ENCODE data around the gene SPRED1.
"Not testable (repeated sequence)": the region's sequence is repeated elsewhere in the genome, so short reads cannot be mapped to it uniquely, and the experiment has no call there.

SPRED1 gene

DNA sequence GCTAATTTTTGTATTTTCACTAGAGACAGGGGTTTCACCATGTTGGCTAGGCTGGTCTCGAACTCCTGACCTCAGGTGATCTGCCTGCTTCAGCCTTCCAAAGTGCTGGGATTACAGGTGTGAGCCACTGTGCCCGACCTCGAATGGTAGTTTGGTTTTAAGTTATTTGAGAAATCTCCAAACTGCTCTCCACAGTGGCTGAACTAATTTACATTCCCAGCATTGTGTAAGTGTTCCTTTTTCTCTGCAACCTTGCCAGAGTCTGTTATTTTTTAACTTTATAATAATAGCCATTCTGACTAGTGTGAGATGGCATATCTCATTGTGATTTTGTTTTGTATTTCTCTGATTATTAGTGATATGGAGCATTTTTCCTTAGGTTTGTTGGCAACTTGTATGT is 19.8 kb downstream of the SPRED1 start:
- H3K27me3 ChIP-seq (ENCODE audit: control insufficient read depth in 5 of 5, insufficient read depth in 4 of 5, low read length in 5 of 5); H3K9ac ChIP-seq (ENCODE audit: low read length in 5 of 5); H3K9me3 ChIP-seq (ENCODE audit: control insufficient read depth in 5 of 5, low read length in 5 of 5); H3K27ac ChIP-seq (ENCODE audit: low read depth, low read length); H3K36me3 ChIP-seq (ENCODE audit: control insufficient read depth in 5 of 5, insufficient read depth in 5 of 5, low read length in 5 of 5); H3K4me3 ChIP-seq (ENCODE audit: low read depth in 1 of 5, low read length in 5 of 5): not testable (repeated sequence)
- peaks cover 0 to 17% (median 10%) of the 10 kb centered on the region in 5 donors for H3K4me1 ChIP-seq (ENCODE audit: control insufficient read depth in 5 of 5, insufficient read depth in 5 of 5, low read length in 5 of 5)

DNA sequence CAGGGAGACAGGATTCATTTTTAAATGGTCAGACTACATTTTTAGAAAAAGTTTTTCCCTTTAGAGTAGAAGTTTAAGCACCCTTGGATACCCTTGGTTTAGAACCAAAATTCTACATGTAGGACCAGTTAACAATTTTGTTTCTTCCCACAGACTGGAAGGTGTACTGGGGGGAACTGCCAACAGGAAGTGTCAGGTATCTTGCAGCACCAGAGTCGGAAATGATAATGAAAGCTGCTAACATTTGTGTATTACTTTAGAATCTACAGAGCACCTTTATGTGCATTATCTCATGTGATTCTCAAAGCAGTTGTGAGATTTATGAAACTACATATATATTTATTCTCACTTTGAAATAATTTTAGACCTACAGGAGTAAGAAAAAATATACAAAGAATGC is 21.5 kb downstream of the SPRED1 start:
- Histone ChIP-seq H3K4me1 (ENCODE audit: control insufficient read depth in 5 of 5, insufficient read depth in 5 of 5, low read length in 5 of 5) (peaks cover 0 to 17% (median 10%) of the 10 kb centered on the region in 5 donors), H3K9ac (ENCODE audit: low read length in 5 of 5) (no peak overlapping the region), H3K4me3 (ENCODE audit: low read depth in 1 of 5, low read length in 5 of 5) (no peak overlapping the region), H3K27ac (ENCODE audit: low read depth, low read length) (no peak overlapping the region), H3K36me3 (ENCODE audit: control insufficient read depth in 5 of 5, insufficient read depth in 5 of 5, low read length in 5 of 5) (peaks cover 0 to 2% (median 0%) of the 10 kb centered on the region in 5 donors), H3K27me3 (ENCODE audit: control insufficient read depth in 5 of 5, insufficient read depth in 4 of 5, low read length in 5 of 5) (no peaks in the 10 kb centered on the region), H3K9me3 (ENCODE audit: control insufficient read depth in 5 of 5, low read length in 5 of 5) (no peaks in the 10 kb centered on the region)

DNA sequence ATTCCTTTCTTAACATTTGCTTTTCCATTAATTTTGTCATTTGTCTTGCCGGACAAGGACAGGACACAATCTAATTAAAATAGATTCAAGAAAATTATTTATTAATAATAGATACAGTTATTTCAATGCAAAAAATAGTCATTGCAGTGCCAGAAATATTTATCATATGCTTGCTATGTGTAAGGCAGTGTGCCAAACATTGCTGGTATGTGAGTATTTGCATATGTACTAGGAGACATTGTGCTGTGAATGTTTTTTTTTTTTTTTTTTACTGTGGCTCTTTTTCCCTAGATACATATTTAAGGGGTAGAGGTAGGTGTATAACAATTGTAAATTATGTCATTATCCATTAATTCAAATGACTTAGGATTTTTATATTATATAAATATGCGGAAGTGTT is 23.3 kb downstream of the SPRED1 start:
- H3K4me3 ChIP-seq (ENCODE audit: low read depth in 1 of 5, low read length in 5 of 5): no peak overlapping the region
- no peaks in the 10 kb centered on the region for H3K9me3 ChIP-seq (ENCODE audit: control insufficient read depth in 5 of 5, low read length in 5 of 5)
- H3K4me1 ChIP-seq (ENCODE audit: control insufficient read depth in 5 of 5, insufficient read depth in 5 of 5, low read length in 5 of 5): peaks cover 0 to 17% (median 10%) of the 10 kb centered on the region in 5 donors
- no peak overlapping the region for H3K9ac ChIP-seq (ENCODE audit: low read length in 5 of 5)
- H3K36me3 ChIP-seq (ENCODE audit: control insufficient read depth in 5 of 5, insufficient read depth in 5 of 5, low read length in 5 of 5): no peaks in the 10 kb centered on the region
- H3K27ac ChIP-seq (ENCODE audit: low read depth, low read length): no peak overlapping the region
- no peaks in the 10 kb centered on the region for H3K27me3 ChIP-seq (ENCODE audit: control insufficient read depth in 5 of 5, insufficient read depth in 4 of 5, low read length in 5 of 5)

DNA sequence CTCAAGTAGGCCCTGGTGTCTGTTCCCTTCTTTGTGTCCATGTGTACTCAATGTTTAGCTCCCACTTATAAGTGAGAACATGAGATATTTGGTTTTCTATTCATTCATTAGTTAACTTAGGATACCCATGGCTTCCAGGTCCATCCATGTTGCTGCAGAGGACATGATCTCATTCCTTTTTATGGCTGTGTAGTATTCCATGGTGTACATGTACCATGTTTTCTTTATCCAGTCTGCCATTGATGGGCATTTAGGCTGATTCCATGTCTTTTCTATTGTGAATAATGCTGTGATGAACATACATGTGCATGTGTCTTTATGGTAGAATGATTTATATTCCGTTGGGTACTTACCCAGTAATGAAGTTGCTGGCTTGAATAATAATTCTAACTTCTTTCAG is 24.6 kb downstream of the SPRED1 start:
- not testable (repeated sequence) for H3K9me3 ChIP-seq (ENCODE audit: control insufficient read depth in 5 of 5, low read length in 5 of 5); H3K27me3 ChIP-seq (ENCODE audit: control insufficient read depth in 5 of 5, insufficient read depth in 4 of 5, low read length in 5 of 5); H3K9ac ChIP-seq (ENCODE audit: low read length in 5 of 5); H3K4me3 ChIP-seq (ENCODE audit: low read depth in 1 of 5, low read length in 5 of 5); H3K36me3 ChIP-seq (ENCODE audit: control insufficient read depth in 5 of 5, insufficient read depth in 5 of 5, low read length in 5 of 5); H3K27ac ChIP-seq (ENCODE audit: low read depth, low read length)
- peaks cover 0 to 17% (median 10%) of the 10 kb centered on the region in 5 donors for H3K4me1 ChIP-seq (ENCODE audit: control insufficient read depth in 5 of 5, insufficient read depth in 5 of 5, low read length in 5 of 5)

DNA sequence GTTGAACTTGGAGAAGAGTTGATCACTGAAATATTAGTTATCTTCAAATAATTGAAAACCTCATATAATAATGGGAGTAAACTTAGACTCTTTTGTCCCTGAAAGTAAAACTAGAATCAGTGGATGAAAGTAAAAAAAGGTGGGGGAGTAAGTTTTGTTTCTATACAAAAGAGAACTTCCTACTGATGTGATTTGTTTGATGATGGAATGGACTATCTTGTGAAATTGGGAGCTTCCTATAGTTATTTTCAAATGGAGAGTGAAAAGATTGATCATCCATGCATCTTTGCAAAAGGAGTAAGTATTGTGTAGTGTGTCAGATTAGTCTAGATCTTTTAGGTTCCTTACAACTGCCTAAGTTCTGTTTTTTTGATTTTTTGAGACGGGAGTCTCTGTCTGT is 28.4 kb downstream of the SPRED1 start:
- H3K4me1 ChIP-seq (ENCODE audit: control insufficient read depth in 5 of 5, insufficient read depth in 5 of 5, low read length in 5 of 5): peaks cover 0 to 8% (median 0%) of the 10 kb centered on the region in 5 donors
- no peaks in the 10 kb centered on the region for H3K27me3 ChIP-seq (ENCODE audit: control insufficient read depth in 5 of 5, insufficient read depth in 4 of 5, low read length in 5 of 5)
- H3K9ac ChIP-seq (ENCODE audit: low read length in 5 of 5): no peak overlapping the region
- no peaks in the 10 kb centered on the region for H3K36me3 ChIP-seq (ENCODE audit: control insufficient read depth in 5 of 5, insufficient read depth in 5 of 5, low read length in 5 of 5)
- H3K4me3 ChIP-seq (ENCODE audit: low read depth in 1 of 5, low read length in 5 of 5): no peak overlapping the region
- H3K27ac ChIP-seq (ENCODE audit: low read depth, low read length): no peak overlapping the region
- no peaks in the 10 kb centered on the region for H3K9me3 ChIP-seq (ENCODE audit: control insufficient read depth in 5 of 5, low read length in 5 of 5)

DNA sequence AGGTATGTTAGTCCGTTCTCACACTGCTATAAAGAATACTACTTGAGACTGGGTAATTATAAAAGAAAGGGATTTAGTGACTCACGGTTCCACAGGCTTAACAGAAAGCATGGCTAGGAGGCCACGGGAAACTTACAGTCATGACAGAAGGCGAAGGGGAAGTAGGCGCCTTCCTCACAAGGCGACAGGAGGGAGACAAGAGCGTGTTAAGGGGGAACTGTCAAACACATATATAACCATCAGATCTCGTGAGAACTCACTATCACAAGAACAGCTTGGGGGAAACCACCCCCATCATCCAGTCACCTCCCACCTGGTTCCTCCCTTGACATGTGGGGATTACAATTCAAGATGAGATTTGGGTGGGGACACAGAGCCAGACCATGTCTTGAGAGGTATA is 30.4 kb downstream of the SPRED1 start:
- H3K27ac ChIP-seq (ENCODE audit: low read depth, low read length): no peak overlapping the region
- no peak overlapping the region for H3K4me3 ChIP-seq (ENCODE audit: low read depth in 1 of 5, low read length in 5 of 5)
- peaks cover 0 to 1% (median 0%) of the 10 kb centered on the region in 5 donors for H3K36me3 ChIP-seq (ENCODE audit: control insufficient read depth in 5 of 5, insufficient read depth in 5 of 5, low read length in 5 of 5)
- H3K9me3 ChIP-seq (ENCODE audit: control insufficient read depth in 5 of 5, low read length in 5 of 5): no peaks in the 10 kb centered on the region
- no peaks in the 10 kb centered on the region for H3K27me3 ChIP-seq (ENCODE audit: control insufficient read depth in 5 of 5, insufficient read depth in 4 of 5, low read length in 5 of 5)
- no peak overlapping the region for H3K9ac ChIP-seq (ENCODE audit: low read length in 5 of 5)
- peaks cover 0 to 8% (median 0%) of the 10 kb centered on the region in 5 donors for H3K4me1 ChIP-seq (ENCODE audit: control insufficient read depth in 5 of 5, insufficient read depth in 5 of 5, low read length in 5 of 5)

DNA sequence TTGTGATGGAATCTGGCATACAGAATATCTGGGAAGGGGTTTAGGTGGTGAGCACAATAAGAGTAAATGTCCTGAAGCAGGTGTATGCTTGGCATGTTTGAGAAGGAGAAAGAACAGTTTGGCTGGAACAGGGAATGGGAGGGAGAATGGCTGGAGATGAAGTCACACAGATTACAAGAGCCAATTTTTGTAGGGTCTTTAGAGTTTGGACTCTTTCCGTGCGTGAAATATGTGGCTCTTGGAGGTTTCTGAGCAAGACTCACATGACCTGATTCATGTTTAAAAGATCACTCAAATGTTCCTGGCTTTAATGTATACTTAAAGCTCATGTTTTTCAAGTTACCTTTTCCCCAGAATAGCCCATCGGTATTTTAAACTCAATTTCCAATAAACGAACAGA is 32.8 kb downstream of the SPRED1 start:
- no peak overlapping the region for H3K4me3 ChIP-seq (ENCODE audit: low read depth in 1 of 5, low read length in 5 of 5)
- H3K9ac ChIP-seq (ENCODE audit: low read length in 5 of 5): no peak overlapping the region
- H3K27me3 ChIP-seq (ENCODE audit: control insufficient read depth in 5 of 5, insufficient read depth in 4 of 5, low read length in 5 of 5): no peaks in the 10 kb centered on the region
- H3K4me1 ChIP-seq (ENCODE audit: control insufficient read depth in 5 of 5, insufficient read depth in 5 of 5, low read length in 5 of 5): peaks cover 0 to 4% (median 0%) of the 10 kb centered on the region in 5 donors
- H3K9me3 ChIP-seq (ENCODE audit: control insufficient read depth in 5 of 5, low read length in 5 of 5): peaks cover 0 to 5% (median 3%) of the 10 kb centered on the region in 5 donors
- H3K36me3 ChIP-seq (ENCODE audit: control insufficient read depth in 5 of 5, insufficient read depth in 5 of 5, low read length in 5 of 5): peaks cover 0 to 9% (median 0%) of the 10 kb centered on the region in 5 donors
- H3K27ac ChIP-seq (ENCODE audit: low read depth, low read length): no peak overlapping the region

DNA sequence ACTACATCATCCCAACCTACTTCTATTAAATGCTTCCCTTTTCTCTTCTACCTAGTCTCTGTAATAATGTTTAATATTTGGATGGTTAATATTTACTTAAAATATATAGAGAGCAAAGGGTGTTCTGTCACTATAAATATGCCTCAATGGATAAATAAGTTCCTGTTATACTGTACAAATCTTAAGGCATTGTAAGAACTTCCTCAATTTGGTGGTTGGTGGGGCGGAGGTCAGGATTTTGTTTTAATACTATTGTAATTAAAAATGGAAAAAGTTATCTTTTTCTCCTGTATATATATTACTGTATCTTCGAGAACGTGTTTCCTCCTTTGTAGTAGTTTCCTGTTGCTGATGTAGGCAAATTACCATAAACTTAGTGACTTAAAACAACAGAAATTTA is 41.5 kb downstream of the SPRED1 start:
- Histone ChIP-seq H3K9ac (ENCODE audit: low read length in 5 of 5) (no peak overlapping the region), H3K27me3 (ENCODE audit: control insufficient read depth in 5 of 5, insufficient read depth in 4 of 5, low read length in 5 of 5) (no peaks in the 10 kb centered on the region), H3K9me3 (ENCODE audit: control insufficient read depth in 5 of 5, low read length in 5 of 5) (peaks cover 0 to 5% (median 3%) of the 10 kb centered on the region in 5 donors), H3K4me1 (ENCODE audit: control insufficient read depth in 5 of 5, insufficient read depth in 5 of 5, low read length in 5 of 5) (peaks cover 0 to 21% (median 5%) of the 10 kb centered on the region in 5 donors), H3K4me3 (ENCODE audit: low read depth in 1 of 5, low read length in 5 of 5) (no peak overlapping the region), H3K27ac (ENCODE audit: low read depth, low read length) (no peak overlapping the region), H3K36me3 (ENCODE audit: control insufficient read depth in 5 of 5, insufficient read depth in 5 of 5, low read length in 5 of 5) (peaks cover 0 to 7% (median 0%) of the 10 kb centered on the region in 5 donors)

DNA sequence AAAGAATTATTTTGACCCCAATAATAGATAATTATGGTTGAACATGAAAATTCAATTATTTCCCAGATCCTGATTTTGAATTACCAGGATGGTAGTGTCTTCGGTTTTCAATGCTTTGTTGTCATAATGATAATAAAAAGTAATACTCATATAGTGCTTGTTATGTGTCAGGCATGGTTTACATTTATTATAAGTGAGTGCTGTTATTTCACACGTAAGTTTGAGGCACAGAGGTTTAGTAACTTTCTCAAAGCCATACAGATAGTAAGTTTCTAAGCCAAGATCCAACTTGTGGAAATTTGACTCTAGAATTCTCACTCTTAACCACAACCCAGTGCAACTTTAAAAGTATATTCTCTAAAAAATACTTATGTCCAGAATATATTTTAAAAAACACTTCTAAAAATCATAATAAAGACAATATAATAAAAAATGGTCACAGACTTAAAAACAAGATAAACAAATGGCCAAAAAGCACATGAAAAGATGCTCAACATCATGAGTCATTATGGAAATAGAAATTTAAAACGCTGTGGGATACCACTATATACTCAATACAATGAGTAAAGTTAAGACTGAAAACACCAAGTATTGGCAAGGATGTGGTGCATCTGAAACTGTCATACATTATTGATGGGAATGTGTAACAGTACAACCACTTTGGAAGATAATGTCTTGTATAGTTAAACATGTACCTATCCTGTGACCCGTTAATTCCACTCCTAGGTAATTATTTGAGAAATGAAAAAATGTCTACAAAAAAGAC is 45.2 kb downstream of the SPRED1 start:
- H3K4me1 ChIP-seq (ENCODE audit: control insufficient read depth in 5 of 5, insufficient read depth in 5 of 5, low read length in 5 of 5): peaks cover 0 to 21% (median 5%) of the 10 kb centered on the region in 5 donors
- H3K9ac ChIP-seq (ENCODE audit: low read length in 5 of 5): no peak overlapping the region
- H3K4me3 ChIP-seq (ENCODE audit: low read depth in 1 of 5, low read length in 5 of 5): no peak overlapping the region
- H3K9me3 ChIP-seq (ENCODE audit: control insufficient read depth in 5 of 5, low read length in 5 of 5): no peaks in the 10 kb centered on the region
- peaks cover 0 to 4% (median 0%) of the 10 kb centered on the region in 5 donors for H3K36me3 ChIP-seq (ENCODE audit: control insufficient read depth in 5 of 5, insufficient read depth in 5 of 5, low read length in 5 of 5)
- H3K27me3 ChIP-seq (ENCODE audit: control insufficient read depth in 5 of 5, insufficient read depth in 4 of 5, low read length in 5 of 5): no peaks in the 10 kb centered on the region
- no peak overlapping the region for H3K27ac ChIP-seq (ENCODE audit: low read depth, low read length)

DNA sequence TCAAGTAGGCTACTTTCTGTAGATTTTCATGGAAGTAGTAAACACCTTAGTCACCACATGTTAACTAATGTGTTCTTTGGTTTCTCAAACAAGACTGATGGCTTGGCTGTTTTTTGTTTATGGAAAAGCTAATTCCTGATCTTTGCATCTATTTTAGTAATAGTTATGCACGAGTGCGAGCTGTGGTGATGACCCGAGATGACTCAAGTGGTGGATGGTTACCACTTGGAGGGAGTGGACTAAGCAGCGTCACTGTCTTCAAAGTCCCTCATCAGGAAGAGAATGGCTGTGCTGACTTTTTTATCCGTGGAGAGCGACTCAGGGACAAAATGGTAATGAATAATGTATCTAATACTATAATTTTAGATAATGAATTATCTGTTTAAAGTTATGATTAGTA is 46.6 kb downstream of the SPRED1 start:
- Histone ChIP-seq H3K9me3 (ENCODE audit: control insufficient read depth in 5 of 5, low read length in 5 of 5) (no peaks in the 10 kb centered on the region), H3K27ac (ENCODE audit: low read depth, low read length) (no peak overlapping the region), H3K4me3 (ENCODE audit: low read depth in 1 of 5, low read length in 5 of 5) (no peak overlapping the region), H3K36me3 (ENCODE audit: control insufficient read depth in 5 of 5, insufficient read depth in 5 of 5, low read length in 5 of 5) (peaks cover 0 to 4% (median 0%) of the 10 kb centered on the region in 5 donors), H3K4me1 (ENCODE audit: control insufficient read depth in 5 of 5, insufficient read depth in 5 of 5, low read length in 5 of 5) (peaks cover 0 to 15% (median 5%) of the 10 kb centered on the region in 5 donors), H3K9ac (ENCODE audit: low read length in 5 of 5) (no peak overlapping the region), H3K27me3 (ENCODE audit: control insufficient read depth in 5 of 5, insufficient read depth in 4 of 5, low read length in 5 of 5) (no peaks in the 10 kb centered on the region)

All from subcutaneous abdominal adipose tissue (tissue), 5 donors.